GM12865 (cell line): ENCODE results near the gene DCP2.

ENCODE experiments used
- DNase-seq: peaks from one replicate; pipeline ENCODE4 v3.0.0; 2010; ENCODE audit warnings: low read depth
- H3K4me3 ChIP-seq: 2 replicates; pipeline ENCODE4 v1.5.1; 2011; ENCODE audit warnings: mild to moderate bottlenecking, low read depth, low read length, control low read depth
- TF ChIP-seq, protein P1 (sequence below): IDR thresholded peaks from 2 replicates; pipeline ENCODE4 v1.5.1; 2011; ENCODE audit warnings: low read length, control low read depth, low read depth, inconsistent platforms; ENCODE audit not compliant: insufficient read depth; ENCODE audit errors: missing control alignments

The DCP2 gene

GRCh38 chr5:113036321-113036720, 59.7 kb downstream of the DCP2 start:
- no peak overlapping the region for H3K4me3 ChIP-seq
- DNase-seq: no peak
- TF ChIP-seq, protein P1, sequence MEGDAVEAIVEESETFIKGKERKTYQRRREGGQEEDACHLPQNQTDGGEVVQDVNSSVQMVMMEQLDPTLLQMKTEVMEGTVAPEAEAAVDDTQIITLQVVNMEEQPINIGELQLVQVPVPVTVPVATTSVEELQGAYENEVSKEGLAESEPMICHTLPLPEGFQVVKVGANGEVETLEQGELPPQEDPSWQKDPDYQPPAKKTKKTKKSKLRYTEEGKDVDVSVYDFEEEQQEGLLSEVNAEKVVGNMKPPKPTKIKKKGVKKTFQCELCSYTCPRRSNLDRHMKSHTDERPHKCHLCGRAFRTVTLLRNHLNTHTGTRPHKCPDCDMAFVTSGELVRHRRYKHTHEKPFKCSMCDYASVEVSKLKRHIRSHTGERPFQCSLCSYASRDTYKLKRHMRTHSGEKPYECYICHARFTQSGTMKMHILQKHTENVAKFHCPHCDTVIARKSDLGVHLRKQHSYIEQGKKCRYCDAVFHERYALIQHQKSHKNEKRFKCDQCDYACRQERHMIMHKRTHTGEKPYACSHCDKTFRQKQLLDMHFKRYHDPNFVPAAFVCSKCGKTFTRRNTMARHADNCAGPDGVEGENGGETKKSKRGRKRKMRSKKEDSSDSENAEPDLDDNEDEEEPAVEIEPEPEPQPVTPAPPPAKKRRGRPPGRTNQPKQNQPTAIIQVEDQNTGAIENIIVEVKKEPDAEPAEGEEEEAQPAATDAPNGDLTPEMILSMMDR: no peak

- DNase-seq: no peak
- no peak overlapping the region for H3K4me3 ChIP-seq
- TF ChIP-seq, protein P1: no peak
These were observed 60.2 kb downstream of the DCP2 start for GRCh38 chr5:113036826-113037225.

- DNase-seq: no peak
- TF ChIP-seq, protein P1: no peak
- H3K4me3 ChIP-seq: no peak overlapping the region
These were observed 61.5 kb downstream of the DCP2 start for GRCh38 chr5:113038136-113038535.

DNA sequence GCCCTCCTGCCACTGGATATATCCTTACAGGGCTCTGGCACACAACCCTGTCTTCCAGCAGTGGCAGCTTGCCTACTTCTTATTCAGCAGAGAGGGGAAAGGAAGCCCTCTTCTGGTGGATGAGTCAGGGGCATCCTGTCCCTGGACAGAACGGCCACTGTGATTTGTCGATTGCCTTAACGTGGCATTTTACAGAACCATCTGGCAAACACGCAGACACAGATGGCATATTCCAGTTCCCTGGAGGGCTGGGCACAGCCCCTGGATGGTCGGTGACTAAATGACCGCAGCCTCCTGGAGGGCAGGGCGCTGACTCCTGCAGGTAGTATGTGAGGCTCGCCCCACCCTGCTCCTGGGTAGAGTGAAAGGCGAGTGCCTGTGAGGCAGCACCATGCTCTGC, 62.1 kb downstream of the DCP2 start:
- no peak for DNase-seq
- TF ChIP-seq, protein P1: no peak
- H3K4me3 ChIP-seq: no peak overlapping the region

DNA sequence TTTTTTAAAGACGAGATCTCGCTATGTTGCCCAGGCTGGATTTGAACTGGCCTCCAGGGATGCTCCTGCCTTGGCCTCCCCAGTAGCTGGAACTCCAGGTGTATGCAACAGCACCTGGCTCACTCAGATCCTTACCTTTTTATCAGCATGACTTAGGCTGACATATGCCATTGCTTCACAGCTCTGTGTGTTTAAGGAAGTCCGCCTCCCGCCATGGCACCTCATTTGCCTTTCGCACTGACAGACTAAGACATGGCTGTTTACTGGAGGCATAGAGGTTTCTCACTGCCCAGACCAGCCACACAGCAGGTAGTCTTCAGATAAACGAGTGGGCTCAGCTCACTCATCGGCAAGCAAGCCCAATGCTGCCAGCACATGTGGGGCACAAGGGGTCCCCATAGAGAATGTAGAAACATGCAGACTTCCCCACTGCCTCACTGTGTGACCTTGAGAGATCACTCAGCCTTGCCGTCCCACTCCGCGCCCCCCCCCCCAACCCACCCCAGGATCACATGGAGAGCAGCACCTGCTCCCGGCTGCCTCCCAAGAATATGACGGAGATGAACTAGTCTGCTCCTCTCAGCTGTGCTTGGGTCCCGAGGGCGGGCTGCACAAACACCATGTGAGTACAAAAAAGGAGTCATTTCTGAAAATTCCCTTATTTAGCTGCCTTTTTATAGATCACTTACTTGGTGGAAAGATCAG, 62.8 kb downstream of the DCP2 start:
- no peak overlapping the region for H3K4me3 ChIP-seq
- TF ChIP-seq, protein P1: no peak
- DNase-seq: no peak

GRCh38 chr5:113039934-113040285, 63.3 kb downstream of the DCP2 start:
- DNase-seq: no peak
- TF ChIP-seq, protein P1: no peak
- H3K4me3 ChIP-seq: no peak overlapping the region

- TF ChIP-seq, protein P1: no peak
- H3K4me3 ChIP-seq: no peak overlapping the region
- DNase-seq: no peak
These were observed 64.2 kb downstream of the DCP2 start for GRCh38 chr5:113040672-113041260.
